Measurements from ENCODE around the gene KPNB1.

DNA sequence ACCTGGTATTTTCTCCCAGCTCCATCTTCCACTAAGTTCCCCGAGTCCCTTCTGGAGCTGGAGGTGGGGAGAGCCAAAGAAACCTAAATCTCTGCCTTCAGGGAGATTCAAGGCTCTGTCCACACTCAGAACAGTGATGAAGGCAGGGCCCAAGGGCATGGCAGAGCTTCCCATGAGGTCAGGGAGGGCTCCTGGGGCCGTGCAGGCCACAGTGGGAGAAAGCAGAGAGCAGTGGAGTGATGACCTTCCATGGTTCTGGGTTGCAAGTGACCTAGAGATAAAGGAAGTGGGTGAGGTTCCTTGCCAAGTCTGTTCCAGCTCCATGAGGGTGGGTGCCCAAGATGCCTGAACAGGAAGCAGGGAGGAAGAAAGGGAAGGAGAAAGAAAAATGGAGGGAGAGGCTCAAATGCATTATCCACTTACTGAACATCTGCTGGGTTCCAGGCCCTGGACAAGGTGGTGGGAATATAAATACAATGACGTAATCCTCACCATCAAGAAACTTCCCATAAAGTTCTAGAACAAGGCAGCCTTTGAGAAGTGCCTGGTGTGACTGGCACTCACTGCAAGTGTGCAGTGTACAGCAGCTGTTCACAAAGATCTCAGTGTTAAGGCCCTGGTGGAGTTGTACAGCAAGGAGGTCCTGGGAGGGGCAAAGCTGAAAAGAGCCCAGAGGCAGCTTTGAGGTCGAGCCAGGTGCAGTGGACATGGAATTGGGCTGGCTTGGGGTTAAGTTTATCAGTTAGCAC is 57.5 kb downstream of the KPNB1 start:
- TF ChIP-seq, protein P1, sequence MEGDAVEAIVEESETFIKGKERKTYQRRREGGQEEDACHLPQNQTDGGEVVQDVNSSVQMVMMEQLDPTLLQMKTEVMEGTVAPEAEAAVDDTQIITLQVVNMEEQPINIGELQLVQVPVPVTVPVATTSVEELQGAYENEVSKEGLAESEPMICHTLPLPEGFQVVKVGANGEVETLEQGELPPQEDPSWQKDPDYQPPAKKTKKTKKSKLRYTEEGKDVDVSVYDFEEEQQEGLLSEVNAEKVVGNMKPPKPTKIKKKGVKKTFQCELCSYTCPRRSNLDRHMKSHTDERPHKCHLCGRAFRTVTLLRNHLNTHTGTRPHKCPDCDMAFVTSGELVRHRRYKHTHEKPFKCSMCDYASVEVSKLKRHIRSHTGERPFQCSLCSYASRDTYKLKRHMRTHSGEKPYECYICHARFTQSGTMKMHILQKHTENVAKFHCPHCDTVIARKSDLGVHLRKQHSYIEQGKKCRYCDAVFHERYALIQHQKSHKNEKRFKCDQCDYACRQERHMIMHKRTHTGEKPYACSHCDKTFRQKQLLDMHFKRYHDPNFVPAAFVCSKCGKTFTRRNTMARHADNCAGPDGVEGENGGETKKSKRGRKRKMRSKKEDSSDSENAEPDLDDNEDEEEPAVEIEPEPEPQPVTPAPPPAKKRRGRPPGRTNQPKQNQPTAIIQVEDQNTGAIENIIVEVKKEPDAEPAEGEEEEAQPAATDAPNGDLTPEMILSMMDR (IDR thresholded peaks at IDR 0.05) = no peak
- TF ChIP-seq POLR2A (IDR thresholded peaks at IDR 0.05) = no peak
